AG10803 (cell line): Measurements from ENCODE around the gene MAN2B1.
"Not testable (repeated sequence)": the region's sequence is repeated elsewhere in the genome, so short reads cannot be mapped to it uniquely, and the experiment has no call there.

Source experiments
- DNase-seq: peaks from one replicate; pipeline ENCODE4 v3.0.0; 2010; ENCODE audit warnings: low read depth
- H3K4me3 ChIP-seq: 2 replicates; pipeline ENCODE4 v1.5.1; 2011; ENCODE audit warnings: mild to moderate bottlenecking, low read length, control low read depth
- TF ChIP-seq, protein P1 (sequence below): conservative IDR thresholded peaks from 2 replicates; pipeline ENCODE4 v1.5.1; 2011; ENCODE audit warnings: mild to moderate bottlenecking, low read length, control low read depth, inconsistent platforms

The MAN2B1 gene

GRCh38 chr19:12629215-12629614 lies 37.3 kb downstream of the MAN2B1 start:
- DNase-seq, result no peak
- no peak overlapping the region for H3K4me3 ChIP-seq
- TF ChIP-seq, protein P1, sequence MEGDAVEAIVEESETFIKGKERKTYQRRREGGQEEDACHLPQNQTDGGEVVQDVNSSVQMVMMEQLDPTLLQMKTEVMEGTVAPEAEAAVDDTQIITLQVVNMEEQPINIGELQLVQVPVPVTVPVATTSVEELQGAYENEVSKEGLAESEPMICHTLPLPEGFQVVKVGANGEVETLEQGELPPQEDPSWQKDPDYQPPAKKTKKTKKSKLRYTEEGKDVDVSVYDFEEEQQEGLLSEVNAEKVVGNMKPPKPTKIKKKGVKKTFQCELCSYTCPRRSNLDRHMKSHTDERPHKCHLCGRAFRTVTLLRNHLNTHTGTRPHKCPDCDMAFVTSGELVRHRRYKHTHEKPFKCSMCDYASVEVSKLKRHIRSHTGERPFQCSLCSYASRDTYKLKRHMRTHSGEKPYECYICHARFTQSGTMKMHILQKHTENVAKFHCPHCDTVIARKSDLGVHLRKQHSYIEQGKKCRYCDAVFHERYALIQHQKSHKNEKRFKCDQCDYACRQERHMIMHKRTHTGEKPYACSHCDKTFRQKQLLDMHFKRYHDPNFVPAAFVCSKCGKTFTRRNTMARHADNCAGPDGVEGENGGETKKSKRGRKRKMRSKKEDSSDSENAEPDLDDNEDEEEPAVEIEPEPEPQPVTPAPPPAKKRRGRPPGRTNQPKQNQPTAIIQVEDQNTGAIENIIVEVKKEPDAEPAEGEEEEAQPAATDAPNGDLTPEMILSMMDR, result no peak

- no peak for DNase-seq
- H3K4me3 ChIP-seq, result no peak overlapping the region
- TF ChIP-seq, protein P1, result no peak
Measured at GRCh38 chr19:12628040-12629022, 38.2 kb downstream of the MAN2B1 start.

GRCh38 chr19:12626958-12627357 lies 39.6 kb downstream of the MAN2B1 start:
- DNase-seq, result no peak
- H3K4me3 ChIP-seq, result no peak overlapping the region
- TF ChIP-seq, protein P1, result no peak

DNA sequence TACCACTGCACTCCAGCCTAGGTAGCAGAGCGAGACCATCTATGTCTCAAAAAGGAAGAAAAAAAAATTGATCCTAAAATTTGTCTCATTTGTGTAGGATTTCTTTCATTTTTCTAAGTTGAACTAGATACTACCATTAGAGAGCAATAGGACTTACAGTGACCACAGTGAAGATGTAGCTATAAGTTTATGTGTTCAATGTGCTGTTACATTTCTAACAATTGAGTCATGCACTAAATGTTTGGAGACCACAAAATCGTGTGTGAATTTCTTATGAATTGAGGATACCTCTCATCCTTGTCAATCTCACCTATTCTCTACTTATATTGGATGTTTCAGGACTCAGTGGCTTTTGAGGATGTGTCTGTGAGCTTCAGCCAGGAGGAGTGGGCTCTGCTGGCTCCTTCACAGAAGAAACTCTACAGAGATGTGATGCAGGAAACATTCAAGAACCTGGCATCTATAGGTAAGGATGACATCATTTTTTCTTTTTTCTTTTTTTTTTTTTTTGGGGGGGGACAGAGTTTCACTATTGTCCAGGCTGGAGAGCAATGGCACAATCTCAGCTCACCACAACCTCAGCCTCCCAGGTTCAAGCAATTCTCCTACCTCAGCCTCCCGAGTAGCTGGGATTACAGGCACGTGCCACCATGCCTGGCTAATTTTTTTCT lies 43.0 kb downstream of the MAN2B1 start:
- no peak for DNase-seq
- TF ChIP-seq, protein P1, result no peak

DNA sequence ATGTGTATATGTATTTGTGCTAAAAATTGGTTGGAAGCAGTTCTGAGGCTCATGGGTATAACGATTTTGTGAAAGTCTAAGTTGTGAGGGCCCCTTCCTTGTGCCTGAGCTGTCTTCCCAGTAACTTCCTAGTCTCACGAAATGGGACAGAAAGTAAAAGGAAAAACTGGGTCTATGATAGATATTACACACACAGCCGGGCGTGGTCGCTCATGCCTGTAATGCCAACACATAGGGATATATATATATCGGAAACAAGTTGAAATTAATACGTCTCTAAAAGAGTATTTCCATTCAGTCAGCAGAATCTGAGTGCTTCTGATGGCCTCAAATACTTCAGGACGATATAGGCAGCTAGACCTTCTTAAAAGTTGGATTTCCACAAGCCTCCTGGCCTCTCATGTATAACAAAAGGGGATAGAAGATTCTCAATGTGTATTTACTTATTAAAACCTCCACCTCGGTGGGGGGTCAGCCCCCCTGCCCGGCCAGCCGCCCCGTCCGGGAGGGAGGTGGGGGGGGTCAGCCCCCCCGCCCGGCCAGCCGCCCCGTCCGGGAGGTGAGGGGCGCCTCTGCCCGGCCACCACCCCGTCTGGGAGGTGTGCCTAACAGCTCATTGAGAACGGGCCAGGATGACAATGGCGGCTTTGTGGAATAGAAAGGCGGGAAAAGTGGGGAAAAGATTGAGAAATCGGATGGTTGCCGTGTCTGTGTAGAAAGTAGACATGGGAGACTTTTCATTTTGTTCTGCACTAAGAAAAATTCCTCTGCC lies 45.1 kb downstream of the MAN2B1 start:
- not testable (repeated sequence) for H3K4me3 ChIP-seq, DNase-seq

More for the DNA sequence above, 43.0 kb downstream of the MAN2B1 start:
- no peak overlapping the region for H3K4me3 ChIP-seq

DNA sequence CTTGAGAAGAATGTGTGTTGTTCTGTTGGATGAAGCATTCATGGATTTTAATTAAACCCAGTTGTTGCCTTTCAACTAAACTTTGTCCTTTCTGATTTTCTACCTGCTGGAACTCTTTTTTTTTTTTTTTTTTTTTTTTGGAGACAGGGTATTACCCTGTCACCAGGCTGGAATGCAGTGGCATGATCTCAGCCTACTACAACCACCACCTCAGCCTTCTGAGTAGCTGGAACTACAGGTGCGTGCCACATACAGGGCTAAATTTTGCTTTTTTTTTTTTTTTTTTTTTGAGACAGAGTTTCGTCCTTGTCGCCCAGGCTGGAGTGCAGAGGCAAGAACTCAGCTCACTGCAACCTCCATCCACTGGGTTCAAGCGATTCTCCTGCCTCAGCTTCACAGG lies 48.9 kb downstream of the MAN2B1 start:
- TF ChIP-seq, protein P1, result no peak
- no peak for DNase-seq

DNA sequence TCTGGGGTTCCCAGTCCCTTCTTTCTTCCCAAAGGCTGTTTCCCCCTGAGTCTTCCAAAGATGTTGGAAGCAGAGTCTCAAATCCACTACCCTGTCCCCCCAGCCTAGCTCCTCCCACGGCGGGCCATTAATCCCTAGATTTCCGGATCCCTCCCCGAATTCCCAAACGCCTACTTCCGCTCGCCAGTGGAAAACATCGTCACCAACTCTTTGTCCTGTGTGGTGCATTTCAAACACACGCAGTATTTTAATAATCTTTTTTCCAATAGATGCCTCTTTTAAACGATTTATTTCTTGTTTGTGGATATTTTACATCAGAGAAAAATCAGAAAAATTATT lies 55.2 kb downstream of the MAN2B1 start:
- DNase-seq, result peak; percentile 74
- TF ChIP-seq, protein P1, result no peak
- H3K4me3 ChIP-seq, result peak overlapping the region; percentile 100

More for the DNA sequence above, 48.9 kb downstream of the MAN2B1 start:
- no peak overlapping the region for H3K4me3 ChIP-seq
